Loucy (cell line): ENCODE data around the gene PPARA.

Experiments
- EZH2phosphoT487 ChIP-seq: fragments of 200-600 bp; IDR thresholded peaks from 2 replicates; pipeline ENCODE4 v1.6.1; 2018; ENCODE audit warnings: antibody characterized with exemption, mild to moderate bottlenecking, moderate library complexity, borderline replicate concordance
- TF ChIP-seq, protein P1 (sequence below): fragments of 200-600 bp; sonication (generic); conservative IDR thresholded peaks from 2 replicates; pipeline ENCODE4 v1.5.1; 2014; ENCODE audit warnings: mild to moderate bottlenecking, antibody characterized with exemption, low read length

DNA sequence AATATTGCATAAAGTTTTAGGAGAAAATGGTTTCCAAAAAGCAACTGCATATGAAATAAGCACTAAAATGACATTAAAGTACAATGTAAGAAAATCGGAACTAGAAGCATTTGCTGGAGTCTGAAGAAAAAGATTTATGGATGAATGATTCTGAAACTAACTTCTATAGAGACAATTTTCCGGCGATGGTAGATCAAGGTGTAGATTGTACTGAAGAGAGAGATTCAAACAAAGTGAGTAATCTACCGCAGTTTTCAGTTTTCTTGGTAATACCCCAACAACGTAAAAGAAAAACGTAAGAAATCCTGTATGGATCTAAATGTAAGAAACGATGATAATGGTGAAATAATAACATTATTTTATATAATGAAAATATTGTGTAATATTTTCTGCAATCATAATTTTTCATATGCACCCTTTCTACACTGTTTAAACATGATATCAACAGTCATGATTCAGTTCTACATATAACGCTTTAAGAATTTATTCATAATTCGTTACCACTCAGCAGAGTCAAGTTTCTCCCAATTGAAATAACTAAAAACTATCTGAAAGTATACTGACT, 101.6 kb downstream of the PPARA start:
- TF ChIP-seq, protein P1, sequence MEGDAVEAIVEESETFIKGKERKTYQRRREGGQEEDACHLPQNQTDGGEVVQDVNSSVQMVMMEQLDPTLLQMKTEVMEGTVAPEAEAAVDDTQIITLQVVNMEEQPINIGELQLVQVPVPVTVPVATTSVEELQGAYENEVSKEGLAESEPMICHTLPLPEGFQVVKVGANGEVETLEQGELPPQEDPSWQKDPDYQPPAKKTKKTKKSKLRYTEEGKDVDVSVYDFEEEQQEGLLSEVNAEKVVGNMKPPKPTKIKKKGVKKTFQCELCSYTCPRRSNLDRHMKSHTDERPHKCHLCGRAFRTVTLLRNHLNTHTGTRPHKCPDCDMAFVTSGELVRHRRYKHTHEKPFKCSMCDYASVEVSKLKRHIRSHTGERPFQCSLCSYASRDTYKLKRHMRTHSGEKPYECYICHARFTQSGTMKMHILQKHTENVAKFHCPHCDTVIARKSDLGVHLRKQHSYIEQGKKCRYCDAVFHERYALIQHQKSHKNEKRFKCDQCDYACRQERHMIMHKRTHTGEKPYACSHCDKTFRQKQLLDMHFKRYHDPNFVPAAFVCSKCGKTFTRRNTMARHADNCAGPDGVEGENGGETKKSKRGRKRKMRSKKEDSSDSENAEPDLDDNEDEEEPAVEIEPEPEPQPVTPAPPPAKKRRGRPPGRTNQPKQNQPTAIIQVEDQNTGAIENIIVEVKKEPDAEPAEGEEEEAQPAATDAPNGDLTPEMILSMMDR = no peak
- no peak for TF ChIP-seq EZH2phosphoT487
